Measurements from ENCODE around the gene SEMG1.

Gene SEMG1

GRCh38 chr20:45191926-45192325 is 14.9 kb upstream of the SEMG1 start:
- H3K27ac ChIP-seq = no peak overlapping the region
- TF ChIP-seq ZFX (IDR thresholded peaks at IDR 0.05; ENCODE audit: borderline replicate concordance) (no peak), CTCF (IDR thresholded peaks at IDR 0.05) (no peak)

GRCh38 chr20:45193331-45193730 is 13.5 kb upstream of the SEMG1 start:
- no peak for TF ChIP-seq ZFX (IDR thresholded peaks at IDR 0.05; ENCODE audit: borderline replicate concordance)
- TF ChIP-seq CTCF (IDR thresholded peaks at IDR 0.05) = no peak
- H3K27ac ChIP-seq = no peak overlapping the region

DNA sequence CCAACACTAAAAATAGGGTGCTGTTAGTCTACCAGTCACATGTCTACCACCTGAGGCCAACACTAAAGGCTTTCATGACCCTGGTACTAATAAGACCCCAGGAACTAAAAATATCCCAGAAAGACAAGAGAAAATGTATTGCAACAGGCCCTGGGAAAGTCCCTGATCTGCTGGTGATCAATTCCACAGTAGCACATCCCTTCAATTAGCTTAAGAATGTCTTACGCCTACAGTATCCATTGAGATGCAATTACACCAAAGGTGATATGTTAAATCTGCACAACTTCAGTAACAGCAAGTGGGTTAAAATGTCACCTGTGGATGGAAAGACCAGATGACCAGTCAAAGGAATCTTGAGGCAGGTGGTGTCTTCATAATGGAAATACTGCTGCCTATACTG is 3.1 kb downstream of the SEMG1 start:
- TF ChIP-seq ZFX (IDR thresholded peaks at IDR 0.05; ENCODE audit: borderline replicate concordance) = no peak
- TF ChIP-seq CTCF (IDR thresholded peaks at IDR 0.05) = no peak
- H3K27ac ChIP-seq = no peak overlapping the region

DNA sequence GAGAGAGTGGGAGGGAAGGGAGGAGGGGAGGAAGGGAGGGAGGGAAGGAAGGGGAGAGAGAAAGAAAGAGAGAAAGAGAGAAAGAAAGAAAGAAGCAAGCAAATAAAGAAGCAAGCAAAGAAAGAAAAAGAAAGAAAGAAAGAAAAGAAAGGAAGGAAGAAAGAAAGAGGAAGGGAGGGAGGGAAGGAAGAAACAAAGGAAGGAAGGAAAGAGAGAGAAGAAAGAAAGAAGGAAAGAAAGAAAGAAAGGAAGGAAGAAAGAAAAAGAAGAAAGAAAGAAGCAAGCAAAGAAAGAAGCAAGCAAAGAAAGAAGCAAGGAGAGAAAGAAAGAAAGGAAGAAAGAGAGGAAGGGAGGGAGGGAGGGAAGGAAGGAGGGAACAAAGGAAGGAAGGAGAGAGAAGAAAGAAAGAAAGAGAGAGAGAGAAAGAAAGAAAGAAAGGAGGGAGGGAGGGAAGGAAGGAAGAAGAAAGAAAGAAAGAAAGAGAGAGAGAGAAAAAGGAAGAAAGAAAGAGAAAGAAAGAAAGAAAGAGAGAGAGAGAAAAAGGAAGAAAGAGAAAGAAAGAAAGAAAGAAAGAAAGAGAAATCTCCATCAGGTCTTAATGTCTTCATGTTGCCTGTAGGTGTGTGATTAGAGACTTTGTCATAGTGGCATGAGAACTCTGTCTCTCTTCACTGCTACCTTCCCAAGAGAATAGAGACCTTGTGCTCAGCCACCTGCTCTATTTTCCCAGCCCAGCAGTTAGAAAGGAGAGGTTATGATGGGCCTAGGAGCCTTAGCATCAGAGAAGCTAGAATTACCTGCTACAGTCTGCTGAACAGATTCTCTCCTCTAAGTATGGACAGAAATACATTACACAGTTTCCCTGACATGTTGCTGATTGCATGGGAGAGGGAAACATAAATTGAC is 5.0 kb downstream of the SEMG1 start:
- TF ChIP-seq ZFX (IDR thresholded peaks at IDR 0.05; ENCODE audit: borderline replicate concordance) = no peak
- TF ChIP-seq CTCF (IDR thresholded peaks at IDR 0.05) = no peak

GRCh38 chr20:45212836-45213235 is 6.0 kb downstream of the SEMG1 start:
- H3K27ac ChIP-seq = no peak overlapping the region
- TF ChIP-seq ZFX (IDR thresholded peaks at IDR 0.05; ENCODE audit: borderline replicate concordance) (no peak), CTCF (IDR thresholded peaks at IDR 0.05) (no peak)

More for the DNA sequence above, 5.0 kb downstream of the SEMG1 start:
- H3K27ac ChIP-seq = no peak overlapping the region

GRCh38 chr20:45218124-45218523 is 11.3 kb downstream of the SEMG1 start:
- H3K27ac ChIP-seq = no peak overlapping the region
- no peak for TF ChIP-seq CTCF (IDR thresholded peaks at IDR 0.05)
- TF ChIP-seq ZFX (IDR thresholded peaks at IDR 0.05; ENCODE audit: borderline replicate concordance) = no peak

DNA sequence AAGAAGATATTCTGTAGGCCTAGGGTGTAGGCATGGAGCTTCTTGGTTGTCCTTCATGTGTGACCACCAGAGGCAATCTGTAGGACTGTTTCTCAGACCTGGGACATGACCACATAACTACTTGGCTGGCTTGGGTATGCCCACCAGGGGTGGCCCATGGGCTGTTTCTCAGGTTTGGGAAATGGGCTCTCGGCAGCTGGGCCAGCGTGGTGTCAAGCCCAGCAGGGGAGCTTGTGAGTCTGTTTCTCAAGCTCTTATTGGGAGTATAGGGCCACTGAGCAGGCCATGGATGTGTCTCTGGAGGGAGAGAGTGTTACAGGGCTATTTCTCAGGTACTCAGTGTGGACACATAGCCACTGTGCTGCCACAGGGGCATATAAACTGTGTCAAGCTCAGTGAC is 11.8 kb downstream of the SEMG1 start:
- H3K27ac ChIP-seq = no peak overlapping the region

More for the DNA sequence above, 11.8 kb downstream of the SEMG1 start:
- no peak for TF ChIP-seq ZFX (IDR thresholded peaks at IDR 0.05; ENCODE audit: borderline replicate concordance)
- TF ChIP-seq CTCF (IDR thresholded peaks at IDR 0.05) = no peak

All from 22Rv1 (cell line).